SH-SY5Y (cell line): Measurements from ENCODE around the gene ZACN.

ENCODE experiments used
- GATA2 ChIP-seq: IDR thresholded peaks from 2 replicates; pipeline ENCODE4 v1.6.1; 2011; ENCODE audit warnings: mild to moderate bottlenecking, low read depth, low read length
- GATA3 ChIP-seq: IDR thresholded peaks from 2 replicates; pipeline ENCODE4 v1.6.1; 2011; ENCODE audit warnings: low read depth, mild to moderate bottlenecking, low read length, moderate library complexity

DNA sequence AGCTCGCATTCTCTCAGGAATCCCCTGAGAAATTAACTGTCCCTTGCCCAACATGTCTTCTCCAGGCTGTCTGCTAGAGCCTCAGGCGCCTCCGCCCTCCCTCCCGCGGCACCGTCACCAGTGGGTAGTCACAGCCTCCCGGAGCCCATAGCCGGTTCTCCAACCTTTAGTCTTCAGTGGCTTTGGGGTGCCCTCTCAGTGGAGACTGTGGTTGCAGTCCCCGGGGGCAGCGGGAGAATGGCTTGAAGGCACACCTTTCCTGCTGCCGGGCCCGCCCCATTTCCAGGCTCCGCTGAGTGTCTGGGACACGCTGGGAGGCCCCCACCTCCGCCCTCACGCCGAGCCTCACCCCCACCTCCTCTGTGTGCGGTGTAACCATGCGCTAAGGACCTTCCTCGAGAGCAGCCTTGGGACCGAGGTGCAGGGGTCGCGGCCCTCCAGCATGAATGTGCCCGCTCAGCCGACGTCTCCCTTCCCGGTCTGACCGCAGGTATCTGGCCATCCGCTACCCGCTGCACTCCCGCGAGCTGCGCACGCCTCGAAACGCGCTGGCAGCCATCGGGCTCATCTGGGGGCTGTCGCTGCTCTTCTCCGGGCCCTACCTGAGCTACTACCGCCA is 2.7 kb upstream of the ZACN start:
- TF ChIP-seq GATA2 (no peak), GATA3 (no peak)
